ENCODE results near the gene CCDC88A. TPM values are rescaled to one million over a fixed set of nuclear protein-coding genes. Genes with fewer than 3 reads are reported as not detected.

CCDC88A gene
- total and polyA plus RNA-seq, 12 donors: 18.5 to 101 (median 46.8) TPM

DNA sequence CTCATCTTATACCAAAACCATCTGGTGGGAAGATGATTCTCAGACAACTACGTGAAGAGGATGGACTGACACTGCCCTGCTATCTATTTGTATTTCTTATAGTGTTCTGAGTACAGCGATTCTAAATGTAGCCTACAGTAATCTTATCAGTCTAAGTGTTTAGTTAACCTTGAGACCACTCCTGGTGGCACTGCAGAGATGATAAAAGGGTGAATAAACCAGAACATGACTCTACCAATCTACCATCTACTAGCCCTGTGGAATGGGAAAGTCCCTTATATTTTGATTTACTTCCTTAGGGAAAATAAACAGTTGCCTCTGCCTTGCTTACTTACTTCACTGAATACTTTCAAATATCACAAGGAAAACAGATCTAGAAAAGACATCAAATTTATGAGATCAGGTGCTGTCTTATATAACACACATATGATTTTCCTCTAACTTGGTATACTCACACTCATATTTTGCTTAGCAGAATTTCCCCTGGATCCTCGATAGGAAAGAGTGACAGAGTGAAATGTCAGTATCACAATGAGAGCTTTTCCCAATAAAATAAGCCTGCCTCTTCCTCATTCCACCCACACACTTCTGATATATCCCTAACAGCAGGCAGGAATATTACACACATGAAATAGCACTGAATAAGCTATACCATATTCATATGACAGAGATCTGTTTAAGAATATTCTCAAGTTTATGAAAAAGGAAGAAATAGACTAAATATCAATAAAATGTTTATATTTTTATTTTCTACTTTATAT lies 92.0 kb downstream of the CCDC88A start:
- DNase-seq: no peak
- TF ChIP-seq POLR2A (IDR thresholded peaks at IDR 0.05): no peak
- TF ChIP-seq, protein P1, sequence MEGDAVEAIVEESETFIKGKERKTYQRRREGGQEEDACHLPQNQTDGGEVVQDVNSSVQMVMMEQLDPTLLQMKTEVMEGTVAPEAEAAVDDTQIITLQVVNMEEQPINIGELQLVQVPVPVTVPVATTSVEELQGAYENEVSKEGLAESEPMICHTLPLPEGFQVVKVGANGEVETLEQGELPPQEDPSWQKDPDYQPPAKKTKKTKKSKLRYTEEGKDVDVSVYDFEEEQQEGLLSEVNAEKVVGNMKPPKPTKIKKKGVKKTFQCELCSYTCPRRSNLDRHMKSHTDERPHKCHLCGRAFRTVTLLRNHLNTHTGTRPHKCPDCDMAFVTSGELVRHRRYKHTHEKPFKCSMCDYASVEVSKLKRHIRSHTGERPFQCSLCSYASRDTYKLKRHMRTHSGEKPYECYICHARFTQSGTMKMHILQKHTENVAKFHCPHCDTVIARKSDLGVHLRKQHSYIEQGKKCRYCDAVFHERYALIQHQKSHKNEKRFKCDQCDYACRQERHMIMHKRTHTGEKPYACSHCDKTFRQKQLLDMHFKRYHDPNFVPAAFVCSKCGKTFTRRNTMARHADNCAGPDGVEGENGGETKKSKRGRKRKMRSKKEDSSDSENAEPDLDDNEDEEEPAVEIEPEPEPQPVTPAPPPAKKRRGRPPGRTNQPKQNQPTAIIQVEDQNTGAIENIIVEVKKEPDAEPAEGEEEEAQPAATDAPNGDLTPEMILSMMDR (IDR thresholded peaks at IDR 0.05): no peak

DNA sequence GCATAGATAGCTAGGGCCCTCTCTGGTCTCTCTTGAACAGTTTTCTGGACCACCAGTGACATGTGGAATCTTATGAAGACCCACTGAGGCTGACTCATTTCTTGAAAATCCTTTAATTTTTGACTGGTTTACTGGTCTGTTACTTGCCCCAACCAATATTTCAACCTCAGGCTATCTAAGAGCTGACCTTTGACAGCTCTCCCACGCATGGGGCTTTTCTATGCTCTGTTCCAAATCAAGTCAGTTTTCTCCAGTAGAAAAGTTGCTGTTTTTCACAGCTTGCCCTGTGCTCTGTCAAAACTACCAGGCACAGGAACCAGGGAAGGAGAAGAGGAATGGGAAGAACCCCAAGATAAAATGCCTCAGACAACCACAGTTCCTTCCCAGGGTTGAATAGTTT lies 104.7 kb downstream of the CCDC88A start:
- Histone ChIP-seq H3K4me1 (replicated peaks in 1 of 2) (no peaks in the 10 kb centered on the region), H3K9me3 (replicated peaks in 1 of 3) (no peaks in the 10 kb centered on the region), H3K27me3 (no peaks in the 10 kb centered on the region), H3K27ac (no peak overlapping the region), H3K4me3 (no peak overlapping the region), H3K36me3 (replicated peaks in 1 of 2) (peaks cover 0 to 14% of the 10 kb centered on the region in 2 donors)
- intact Hi-C loops (cut with DNase I): no loop called here
- 75 to 83% (median 78%) methylated on average over 1 of the region's 1 CpG for WGBS, 4 donors
- no peak for DNase-seq
- TF ChIP-seq POLR2A (IDR thresholded peaks at IDR 0.05): no peak
- TF ChIP-seq, protein P1 (IDR thresholded peaks at IDR 0.05): no peak

More for the DNA sequence above, 92.0 kb downstream of the CCDC88A start:
- Histone ChIP-seq H3K27ac (no peak overlapping the region), H3K36me3 (replicated peaks in 1 of 2) (peaks cover 0 to 5% of the 10 kb centered on the region in 2 donors), H3K27me3 (no peaks in the 10 kb centered on the region), H3K4me1 (replicated peaks in 1 of 2) (no peaks in the 10 kb centered on the region), H3K4me3 (no peak overlapping the region), H3K9me3 (replicated peaks in 1 of 3) (no peaks in the 10 kb centered on the region)
- intact Hi-C loops (cut with DNase I): no loop called here
- 62 to 79% (median 73%) methylated on average over 3 of the region's 3 CpGs for WGBS, 4 donors

DNA sequence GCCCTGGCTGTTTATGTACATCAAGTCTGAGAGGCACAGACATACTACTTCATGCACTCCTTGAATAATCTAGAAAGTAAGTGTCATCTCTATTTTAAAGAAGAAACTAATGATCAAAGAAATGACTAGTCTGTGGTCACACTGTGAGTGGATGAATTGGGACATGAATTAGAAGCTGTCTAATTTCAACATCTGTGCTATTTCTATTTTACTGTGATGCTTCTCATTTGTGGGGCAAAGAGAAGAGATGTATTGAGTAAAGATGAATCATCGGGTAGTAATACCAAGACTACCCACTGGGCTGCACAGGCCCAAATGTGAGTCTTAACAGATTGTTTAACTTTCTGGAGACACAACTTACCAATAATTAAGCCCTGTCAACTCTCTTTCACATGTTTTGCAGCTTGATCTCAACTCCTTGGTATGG lies 108.2 kb downstream of the CCDC88A start:
- TF ChIP-seq, protein P1 (IDR thresholded peaks at IDR 0.05): peak in 1 of 6 experiments; percentile 27
- no peak for TF ChIP-seq POLR2A (IDR thresholded peaks at IDR 0.05)
- 82 to 94% (median 93%) methylated on average over 1 of the region's 1 CpG for WGBS, 4 donors
- H3K36me3 ChIP-seq (replicated peaks in 1 of 2): peaks cover 0 to 13% of the 10 kb centered on the region in 2 donors

DNA sequence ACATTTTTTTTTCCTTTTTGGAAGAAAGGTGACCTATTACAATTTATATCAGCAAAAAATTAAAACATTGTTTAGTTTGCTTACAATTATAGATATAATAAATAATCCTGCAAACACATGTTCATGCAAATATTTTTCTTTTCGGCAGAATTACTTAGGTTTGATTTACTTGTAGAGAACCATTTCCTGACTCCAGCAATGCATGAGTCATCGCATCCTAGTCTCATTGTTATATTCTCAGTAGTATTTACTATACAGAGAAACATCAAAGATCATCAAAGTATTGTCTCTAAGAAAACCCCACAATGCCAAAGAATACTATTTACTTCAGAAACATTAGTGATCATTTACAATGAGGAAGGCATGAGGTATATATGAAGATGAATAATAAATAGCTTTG lies 110.2 kb downstream of the CCDC88A start:
- intact Hi-C loops (cut with DNase I): no loop called here
- peaks cover 0 to 7% of the 10 kb centered on the region in 2 donors for H3K36me3 ChIP-seq (replicated peaks in 1 of 2)
- H3K4me1 ChIP-seq (replicated peaks in 1 of 2): peaks cover 0 to 8% of the 10 kb centered on the region in 2 donors
- TF ChIP-seq, protein P1 (IDR thresholded peaks at IDR 0.05): no peak
- no peak for TF ChIP-seq POLR2A (IDR thresholded peaks at IDR 0.05)
- H3K27ac ChIP-seq: no peak overlapping the region
- peak in 1 of 7 donors; percentile 5 for DNase-seq
- no peaks in the 10 kb centered on the region for H3K9me3 ChIP-seq (replicated peaks in 1 of 3)
- 63 to 70% (median 66%) methylated on average over 2 of the region's 2 CpGs for WGBS, 4 donors
- H3K4me3 ChIP-seq: no peak overlapping the region
- no peaks in the 10 kb centered on the region for H3K27me3 ChIP-seq

More for the DNA sequence above, 108.2 kb downstream of the CCDC88A start:
- Histone ChIP-seq H3K4me3 (no peak overlapping the region), H3K4me1 (replicated peaks in 1 of 2) (no peaks in the 10 kb centered on the region), H3K9me3 (replicated peaks in 1 of 3) (no peaks in the 10 kb centered on the region), H3K27ac (no peak overlapping the region), H3K27me3 (no peaks in the 10 kb centered on the region)
- DNase-seq: no peak
- intact Hi-C loops (cut with DNase I): no loop called here

Measured in adrenal gland (tissue), 12 donors.